Adrenal gland (tissue), 5 donors: Measurements from ENCODE around the gene HLA-DRA.

Experiments
- POLR2A ChIP-seq, 2 donors: fragments of 450-650 bp; IDR thresholded peaks; one replicate each; pipeline ENCODE4 v1.6.1; 2017; ENCODE audit warnings: antibody characterized with exemption in 2 of 2, mild to moderate bottlenecking in 2 of 2, moderate library complexity in 1 of 2
- TF ChIP-seq, protein P1 (sequence below), 6 experiments: fragments of 450-650 bp in 4 of 6; fragments of 200-600 bp in 2 of 6; sonication (generic) in 1 of 6; IDR thresholded peaks; 1 replicate in 5 of 6; 2 replicates in 1 of 6; pipeline versions ENCODE4 v1.5.1 to v1.8.0; 2016 to 2021; ENCODE audit warnings: antibody characterized with exemption in 6 of 6, mild to moderate bottlenecking in 2 of 6, moderate library complexity in 1 of 6
- donor health status: DM: no; HTN: no; CAD: no.

DNA sequence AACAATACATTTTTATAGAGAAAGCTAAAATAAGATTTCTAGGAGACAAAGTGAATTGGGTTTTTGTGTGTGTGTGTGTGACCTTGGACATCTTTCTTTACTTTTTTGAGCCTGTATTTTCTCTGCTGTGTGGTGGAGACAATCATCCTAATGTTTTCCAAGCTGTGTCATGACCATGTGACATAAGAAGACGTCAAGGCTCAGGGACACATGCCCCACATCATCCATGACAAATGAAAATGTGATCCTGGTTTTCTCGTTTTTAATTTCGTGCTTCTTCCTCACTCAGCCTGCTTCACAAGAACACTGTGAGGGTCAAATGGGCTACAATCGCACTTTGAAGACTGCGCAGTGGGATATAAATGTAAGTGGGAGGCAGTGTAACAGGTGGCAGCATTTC lies 28.8 kb upstream of the HLA-DRA start:
- TF ChIP-seq, protein P1, sequence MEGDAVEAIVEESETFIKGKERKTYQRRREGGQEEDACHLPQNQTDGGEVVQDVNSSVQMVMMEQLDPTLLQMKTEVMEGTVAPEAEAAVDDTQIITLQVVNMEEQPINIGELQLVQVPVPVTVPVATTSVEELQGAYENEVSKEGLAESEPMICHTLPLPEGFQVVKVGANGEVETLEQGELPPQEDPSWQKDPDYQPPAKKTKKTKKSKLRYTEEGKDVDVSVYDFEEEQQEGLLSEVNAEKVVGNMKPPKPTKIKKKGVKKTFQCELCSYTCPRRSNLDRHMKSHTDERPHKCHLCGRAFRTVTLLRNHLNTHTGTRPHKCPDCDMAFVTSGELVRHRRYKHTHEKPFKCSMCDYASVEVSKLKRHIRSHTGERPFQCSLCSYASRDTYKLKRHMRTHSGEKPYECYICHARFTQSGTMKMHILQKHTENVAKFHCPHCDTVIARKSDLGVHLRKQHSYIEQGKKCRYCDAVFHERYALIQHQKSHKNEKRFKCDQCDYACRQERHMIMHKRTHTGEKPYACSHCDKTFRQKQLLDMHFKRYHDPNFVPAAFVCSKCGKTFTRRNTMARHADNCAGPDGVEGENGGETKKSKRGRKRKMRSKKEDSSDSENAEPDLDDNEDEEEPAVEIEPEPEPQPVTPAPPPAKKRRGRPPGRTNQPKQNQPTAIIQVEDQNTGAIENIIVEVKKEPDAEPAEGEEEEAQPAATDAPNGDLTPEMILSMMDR (IDR thresholded peaks at IDR 0.05) = no peak
- no peak for TF ChIP-seq POLR2A (IDR thresholded peaks at IDR 0.05)
